Cardiac fibroblast (primary cell): ENCODE measurements around the gene DNAJC19.

Experiments
- DNase-seq, 2 donors: peaks; one replicate each; pipeline versions ENCODE4 v3.0.0 to v3.0.0-alpha.2; 2010; ENCODE audit warnings: low read depth in 2 of 2
- H3K4me3 ChIP-seq, 2 donors: replicated peaks in 1 of 2; 1 replicate in 1 of 2; 2 replicates in 1 of 2; pipeline ENCODE4 v1.5.1; 2011; ENCODE audit warnings: low read depth in 2 of 2, low read length in 2 of 2, mild to moderate bottlenecking in 2 of 2, moderate library complexity in 1 of 2
- CTCF ChIP-seq: IDR thresholded peaks from one replicate; pipeline ENCODE4 v1.5.1; 2011; ENCODE audit warnings: low read depth, mild to moderate bottlenecking, low read length, inconsistent platforms

The DNAJC19 gene

GRCh38 chr3:180970931-180971330 lies 18.6 kb downstream of the DNAJC19 start:
- H3K4me3 ChIP-seq = no peak overlapping the region
- no peak for TF ChIP-seq CTCF
- DNase-seq = no peak

- H3K4me3 ChIP-seq = no peak overlapping the region
- no peak for TF ChIP-seq CTCF
- DNase-seq = no peak
These were observed 27.0 kb downstream of the DNAJC19 start for GRCh38 chr3:180962530-180962929.

GRCh38 chr3:180961552-180961951 lies 28.0 kb downstream of the DNAJC19 start:
- TF ChIP-seq CTCF = no peak
- no peak for DNase-seq
- no peak overlapping the region for H3K4me3 ChIP-seq

- no peak overlapping the region for H3K4me3 ChIP-seq
- DNase-seq = no peak
- TF ChIP-seq CTCF = no peak
These were observed 28.4 kb downstream of the DNAJC19 start for GRCh38 chr3:180961087-180961486.

GRCh38 chr3:180959691-180960090 lies 29.8 kb downstream of the DNAJC19 start:
- H3K4me3 ChIP-seq = no peak overlapping the region
- no peak for DNase-seq
- TF ChIP-seq CTCF = no peak

GRCh38 chr3:180947761-180948390 lies 41.7 kb downstream of the DNAJC19 start:
- no peak overlapping the region for H3K4me3 ChIP-seq
- DNase-seq = no peak
- no peak for TF ChIP-seq CTCF

GRCh38 chr3:180940826-180941225 lies 48.7 kb downstream of the DNAJC19 start:
- no peak overlapping the region for H3K4me3 ChIP-seq
- no peak for TF ChIP-seq CTCF
- no peak for DNase-seq
